Measurements from ENCODE around the gene RMI2.

RMI2 gene

GRCh38 chr16:11333702-11334101 is 11.6 kb upstream of the RMI2 start:
- no peaks in the 10 kb centered on the region for H3K79me2 ChIP-seq (ENCODE audit: insufficient read depth, low read length)
- H3K9me2 ChIP-seq (replicated peaks; ENCODE audit: insufficient read depth, low read length): no peaks in the 10 kb centered on the region
- no peaks in the 10 kb centered on the region for H3K27me3 ChIP-seq (ENCODE audit: low read length)
- no peaks in the 10 kb centered on the region for H3K36me3 ChIP-seq (ENCODE audit: low read length)
- H4K20me1 ChIP-seq (ENCODE audit: low read depth, low read length): no peaks in the 10 kb centered on the region
- no peak overlapping the region for H2AFZ ChIP-seq (ENCODE audit: low read depth, low read length, severe bottlenecking)
- no peak overlapping the region for H3K4me3 ChIP-seq (ENCODE audit: insufficient read depth, low read length, poor library complexity, severe bottlenecking)
- no peak overlapping the region for H3K4me2 ChIP-seq (ENCODE audit: low read depth, low read length, poor library complexity, severe bottlenecking)
- no peak overlapping the region for H3K27ac ChIP-seq (ENCODE audit: low read depth, low read length)
- H3K9me3 ChIP-seq (ENCODE audit: insufficient read depth, low read length): no peaks in the 10 kb centered on the region
- peaks cover 17% of the 10 kb centered on the region for H3F3A ChIP-seq (ENCODE audit: insufficient read depth)
- TF ChIP-seq, protein P1, sequence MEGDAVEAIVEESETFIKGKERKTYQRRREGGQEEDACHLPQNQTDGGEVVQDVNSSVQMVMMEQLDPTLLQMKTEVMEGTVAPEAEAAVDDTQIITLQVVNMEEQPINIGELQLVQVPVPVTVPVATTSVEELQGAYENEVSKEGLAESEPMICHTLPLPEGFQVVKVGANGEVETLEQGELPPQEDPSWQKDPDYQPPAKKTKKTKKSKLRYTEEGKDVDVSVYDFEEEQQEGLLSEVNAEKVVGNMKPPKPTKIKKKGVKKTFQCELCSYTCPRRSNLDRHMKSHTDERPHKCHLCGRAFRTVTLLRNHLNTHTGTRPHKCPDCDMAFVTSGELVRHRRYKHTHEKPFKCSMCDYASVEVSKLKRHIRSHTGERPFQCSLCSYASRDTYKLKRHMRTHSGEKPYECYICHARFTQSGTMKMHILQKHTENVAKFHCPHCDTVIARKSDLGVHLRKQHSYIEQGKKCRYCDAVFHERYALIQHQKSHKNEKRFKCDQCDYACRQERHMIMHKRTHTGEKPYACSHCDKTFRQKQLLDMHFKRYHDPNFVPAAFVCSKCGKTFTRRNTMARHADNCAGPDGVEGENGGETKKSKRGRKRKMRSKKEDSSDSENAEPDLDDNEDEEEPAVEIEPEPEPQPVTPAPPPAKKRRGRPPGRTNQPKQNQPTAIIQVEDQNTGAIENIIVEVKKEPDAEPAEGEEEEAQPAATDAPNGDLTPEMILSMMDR (IDR thresholded peaks at IDR 0.05; ENCODE audit: insufficient read depth, low read length, poor library complexity, severe bottlenecking): no peak
- no peak for TF ChIP-seq EZH2phosphoT487 (conservative IDR thresholded peaks at IDR 0.05; ENCODE audit: low read length)
- no peak overlapping the region for H3K9ac ChIP-seq (ENCODE audit: low read length)

DNA sequence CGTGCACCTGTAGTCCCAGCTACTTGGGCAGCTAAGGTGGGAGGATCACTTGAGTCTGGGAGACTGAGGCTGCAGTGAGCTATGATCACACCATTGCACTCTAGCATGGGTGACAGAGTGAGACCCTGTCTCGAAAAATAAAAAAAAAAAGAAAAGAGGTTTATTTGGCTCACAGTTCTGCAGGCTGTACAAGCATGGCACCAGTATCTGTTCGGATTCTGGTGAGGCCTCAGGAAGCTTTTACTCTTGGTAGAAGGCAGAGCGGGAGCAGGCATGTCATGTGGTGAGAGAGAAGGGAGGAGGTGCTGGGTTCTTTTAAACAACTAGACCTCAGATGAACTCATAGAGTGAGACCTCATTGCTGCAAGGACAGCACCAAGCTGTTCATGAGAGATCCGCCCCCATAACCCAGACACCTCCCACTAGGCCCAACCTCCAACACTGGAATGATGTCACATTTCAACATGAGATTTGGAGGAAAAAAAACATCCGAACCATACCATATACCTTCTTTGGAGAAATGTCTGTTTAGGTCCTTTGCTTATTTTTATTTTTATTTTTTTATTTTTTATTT is 10.3 kb upstream of the RMI2 start:
- Histone ChIP-seq H4K20me1 (ENCODE audit: low read depth, low read length) (no peaks in the 10 kb centered on the region), H3K36me3 (ENCODE audit: low read length) (no peaks in the 10 kb centered on the region), H3K9me3 (ENCODE audit: insufficient read depth, low read length) (no peaks in the 10 kb centered on the region), H3K9ac (ENCODE audit: low read length) (no peak overlapping the region), H3K9me2 (replicated peaks; ENCODE audit: insufficient read depth, low read length) (no peaks in the 10 kb centered on the region), H3K4me2 (ENCODE audit: low read depth, low read length, poor library complexity, severe bottlenecking) (no peak overlapping the region), H3F3A (ENCODE audit: insufficient read depth) (peaks cover 5% of the 10 kb centered on the region; the same call in 1 of the 2 replicates), H3K79me2 (ENCODE audit: insufficient read depth, low read length) (no peaks in the 10 kb centered on the region), H3K27ac (ENCODE audit: low read depth, low read length) (no peak overlapping the region), H3K27me3 (ENCODE audit: low read length) (no peaks in the 10 kb centered on the region), H2AFZ (ENCODE audit: low read depth, low read length, severe bottlenecking) (no peak overlapping the region), H3K4me3 (ENCODE audit: insufficient read depth, low read length, poor library complexity, severe bottlenecking) (no peak overlapping the region)
- TF ChIP-seq EZH2phosphoT487 (conservative IDR thresholded peaks at IDR 0.05; ENCODE audit: low read length): no peak
- TF ChIP-seq, protein P1 (IDR thresholded peaks at IDR 0.05; ENCODE audit: insufficient read depth, low read length, poor library complexity, severe bottlenecking): no peak

DNA sequence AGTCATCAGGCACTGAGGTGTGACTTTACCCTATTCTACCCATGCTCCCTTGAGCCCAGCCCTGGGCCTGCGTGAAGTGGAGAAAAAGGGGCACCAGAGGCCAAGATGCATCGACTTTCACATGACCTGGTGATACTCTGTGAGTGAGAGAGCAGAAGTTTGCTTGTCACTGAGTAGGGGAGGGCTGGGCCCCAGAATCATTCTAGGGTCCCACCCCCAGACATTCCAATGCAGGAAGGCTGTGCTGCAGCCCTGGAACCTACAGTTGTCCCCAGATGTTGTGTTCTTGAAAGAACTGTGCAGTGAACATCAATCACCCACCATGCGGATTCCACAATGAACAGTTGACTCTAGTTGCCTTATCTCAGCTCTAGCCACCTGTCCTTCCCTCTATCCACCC is 6.2 kb upstream of the RMI2 start:
- Histone ChIP-seq H2AFZ (ENCODE audit: low read depth, low read length, severe bottlenecking) (no peak overlapping the region), H3K9me3 (ENCODE audit: insufficient read depth, low read length) (no peaks in the 10 kb centered on the region), H3F3A (ENCODE audit: insufficient read depth) (no peaks in the 10 kb centered on the region), H3K9ac (ENCODE audit: low read length) (no peak overlapping the region), H3K9me2 (replicated peaks; ENCODE audit: insufficient read depth, low read length) (no peaks in the 10 kb centered on the region), H3K27me3 (ENCODE audit: low read length) (no peaks in the 10 kb centered on the region), H3K79me2 (ENCODE audit: insufficient read depth, low read length) (no peaks in the 10 kb centered on the region), H4K20me1 (ENCODE audit: low read depth, low read length) (no peaks in the 10 kb centered on the region), H3K4me3 (ENCODE audit: insufficient read depth, low read length, poor library complexity, severe bottlenecking) (no peak overlapping the region), H3K36me3 (ENCODE audit: low read length) (no peaks in the 10 kb centered on the region), H3K4me2 (ENCODE audit: low read depth, low read length, poor library complexity, severe bottlenecking) (no peak overlapping the region), H3K27ac (ENCODE audit: low read depth, low read length) (no peak overlapping the region)
- TF ChIP-seq, protein P1 (IDR thresholded peaks at IDR 0.05; ENCODE audit: insufficient read depth, low read length, poor library complexity, severe bottlenecking): no peak
- no peak for TF ChIP-seq EZH2phosphoT487 (conservative IDR thresholded peaks at IDR 0.05; ENCODE audit: low read length)

All from SU-DHL-6 (cell line).